ENCODE results near the gene XPO6.

DNA sequence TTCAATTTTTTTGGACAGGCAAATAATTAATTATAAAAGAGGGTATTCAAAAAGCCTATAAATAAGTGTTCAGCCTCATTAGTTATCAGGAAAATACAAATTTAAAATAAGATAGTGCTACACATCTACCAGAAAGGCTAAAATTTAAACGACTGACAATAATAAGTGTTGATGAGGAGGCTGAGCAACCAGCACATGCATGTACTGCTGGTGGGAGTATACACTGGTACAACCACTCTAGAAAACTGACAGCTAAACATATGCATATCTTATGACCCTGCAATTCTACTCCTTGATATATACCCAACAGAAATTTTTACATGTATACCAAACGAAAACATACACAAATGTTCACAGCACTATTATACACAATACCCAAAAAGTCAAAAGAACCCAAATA lies 27.1 kb downstream of the XPO6 start:
- TF ChIP-seq, protein P1, sequence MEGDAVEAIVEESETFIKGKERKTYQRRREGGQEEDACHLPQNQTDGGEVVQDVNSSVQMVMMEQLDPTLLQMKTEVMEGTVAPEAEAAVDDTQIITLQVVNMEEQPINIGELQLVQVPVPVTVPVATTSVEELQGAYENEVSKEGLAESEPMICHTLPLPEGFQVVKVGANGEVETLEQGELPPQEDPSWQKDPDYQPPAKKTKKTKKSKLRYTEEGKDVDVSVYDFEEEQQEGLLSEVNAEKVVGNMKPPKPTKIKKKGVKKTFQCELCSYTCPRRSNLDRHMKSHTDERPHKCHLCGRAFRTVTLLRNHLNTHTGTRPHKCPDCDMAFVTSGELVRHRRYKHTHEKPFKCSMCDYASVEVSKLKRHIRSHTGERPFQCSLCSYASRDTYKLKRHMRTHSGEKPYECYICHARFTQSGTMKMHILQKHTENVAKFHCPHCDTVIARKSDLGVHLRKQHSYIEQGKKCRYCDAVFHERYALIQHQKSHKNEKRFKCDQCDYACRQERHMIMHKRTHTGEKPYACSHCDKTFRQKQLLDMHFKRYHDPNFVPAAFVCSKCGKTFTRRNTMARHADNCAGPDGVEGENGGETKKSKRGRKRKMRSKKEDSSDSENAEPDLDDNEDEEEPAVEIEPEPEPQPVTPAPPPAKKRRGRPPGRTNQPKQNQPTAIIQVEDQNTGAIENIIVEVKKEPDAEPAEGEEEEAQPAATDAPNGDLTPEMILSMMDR (IDR thresholded peaks at IDR 0.05): no peak
- TF ChIP-seq POLR2A (IDR thresholded peaks at IDR 0.05): no peak

All from testis (tissue), 2 donors.